Right lobe of liver (tissue), 6 donors: Measurements from ENCODE around the gene CEMIP2. TPM values are rescaled to one million over a fixed set of nuclear protein-coding genes. Genes with fewer than 3 reads are reported as not detected.

Experiments used
- ATAC-seq, 4 donors: fragments of 200-7000 bp; cut with Tn5 transposase; one replicate each; pipeline ENCODE4 v1.9.1; 2020; ENCODE audit warnings: mild to moderate bottlenecking in 4 of 4, moderate library complexity in 4 of 4
- DNase-seq, 3 donors: peaks; one replicate each; pipeline ENCODE4 v3.0.0-alpha.2; 2020
- H3K27ac ChIP-seq, 3 donors: fragments of 200-600 bp; one replicate each; pipeline ENCODE4 v1.8.0; 2022
- H3K27me3 ChIP-seq, 2 donors: fragments of 200-600 bp; one replicate each; pipeline ENCODE4 v1.8.0; 2022
- H3K36me3 ChIP-seq, 4 donors: fragments of 200-600 bp; sonication (generic) in 1 of 4; one replicate each; pipeline versions ENCODE4 v1.5.1 to v1.8.0; 2017 to 2022; ENCODE audit warnings: control low read depth in 1 of 4
- H3K4me1 ChIP-seq, 4 donors: fragments of 200-600 bp; sonication (generic) in 1 of 4; one replicate each; pipeline versions ENCODE4 v1.5.1 to v1.8.0; 2017 to 2022; ENCODE audit warnings: control low read depth in 1 of 4
- H3K4me3 ChIP-seq, 3 donors: fragments of 200-600 bp; one replicate each; pipeline ENCODE4 v1.8.0; 2022
- H3K9me3 ChIP-seq, 4 donors: fragments of 200-600 bp; sonication (generic) in 1 of 4; one replicate each; pipeline versions ENCODE4 v1.5.1 to v1.8.0; 2017 to 2022; ENCODE audit warnings: control low read depth in 1 of 4
- POLR2A ChIP-seq: fragments of 450-650 bp; IDR thresholded peaks from one replicate; pipeline ENCODE4 v1.6.1; 2017; ENCODE audit warnings: antibody characterized with exemption, mild to moderate bottlenecking
- WGBS: methylation state at CpG from one replicate; pipeline ENCODE4 v1.1.6; 2018; ENCODE audit warnings: low coverage, low lambda C conversion rate; ENCODE audit not compliant: insufficient coverage; ENCODE audit errors: missing lambda C conversion rate; 5-methylcytosine and 5-hydroxymethylcytosine counted together
- intact Hi-C, 2 donors: fragments of 100-400 bp; cut with DNase I; formaldehyde crosslinking; loops; one replicate each; pipeline versions ENCODE4 v1.11.2 to v1.14.1; 2022
- total RNA-seq, 6 experiments: library from RNA; depleted of rRNA in 2 of 6; stranded (reverse); fragments of >200 nt in 2 of 6; fragmentation: NEBNext Ultra II Directional in 3 of 6; extraction: Animal tissue kit (Norgen Biotek cat#: 25700) in 3 of 6; gene quantifications; one replicate each; pipeline versions ENCODE4 v1.1.0 to v1.2.4, GENCODE V29; 2016 to 2023
- TF ChIP-seq, protein P1 (sequence below), 4 donors: fragments of 200-600 bp in 3 of 4; fragments of 450-650 bp in 1 of 4; IDR thresholded peaks; one replicate each; pipeline versions ENCODE4 v1.5.1 to v1.8.0; 2016 to 2022; ENCODE audit warnings: antibody characterized with exemption in 4 of 4, mild to moderate bottlenecking in 2 of 4
- donor health status: DM: no; HTN: yes; CAD: no.
- donor health status: DM: no; HTN: no; CAD: no.
- donor health status: DM: no; HTN: no; CAD: no.
- donor health status: DM: no; HTN: yes; CAD: no.
- donor health status: DM: no; HTN: yes; CAD: no.

Gene CEMIP2
- total RNA-seq, 6 experiments from 2014 or later, result 40.9 to 92.8 (median 56.5) TPM

DNA sequence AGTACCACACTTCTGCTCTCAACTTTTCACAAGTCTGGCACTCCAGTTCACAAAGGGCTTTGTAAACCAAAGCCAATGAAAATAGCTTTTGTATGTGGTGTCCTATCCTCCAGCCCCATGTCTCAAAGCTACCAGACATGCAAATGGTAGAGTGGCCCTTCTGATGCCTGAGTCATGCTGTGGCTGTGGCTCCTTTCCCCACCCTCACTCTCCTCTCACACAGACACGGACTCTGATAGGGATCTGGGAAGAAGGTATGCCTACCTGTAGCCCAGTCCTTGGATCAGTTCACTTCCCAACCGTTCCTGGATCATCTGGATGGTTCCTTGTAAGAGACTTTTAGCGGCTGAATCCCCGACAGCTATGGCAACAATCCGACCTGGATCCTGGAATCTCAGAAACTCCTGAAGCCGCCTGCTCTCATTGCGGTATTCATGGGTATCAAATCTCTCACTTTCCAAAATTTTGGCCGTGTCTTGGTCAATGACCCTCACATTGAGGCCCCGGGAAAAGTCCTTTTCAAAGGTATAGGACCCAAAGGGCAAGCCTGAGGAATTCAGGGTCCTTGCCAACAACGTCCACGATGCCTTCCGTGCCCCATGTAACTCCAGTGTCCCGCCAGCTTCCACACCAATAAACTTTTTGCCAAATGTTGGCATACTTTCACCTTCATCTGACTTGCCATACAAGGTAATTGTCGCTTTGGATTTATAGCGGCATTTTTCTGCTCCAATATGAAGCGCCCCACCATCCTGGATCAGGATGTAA lies 23.4 kb downstream of the CEMIP2 start:
- intact Hi-C loops, result no loop called here
- Histone ChIP-seq H3K4me1 (peaks cover 0 to 26% (median 7%) of the 10 kb centered on the region in 4 donors), H3K27ac (no peak overlapping the region), H3K36me3 (peaks cover 0 to 42% (median 5%) of the 10 kb centered on the region in 4 donors), H3K27me3 (no peaks in the 10 kb centered on the region), H3K9me3 (no peaks in the 10 kb centered on the region), H3K4me3 (no peak overlapping the region)
- 95% methylated on average over 9 of the region's 16 CpGs for WGBS
- TF ChIP-seq, protein P1, sequence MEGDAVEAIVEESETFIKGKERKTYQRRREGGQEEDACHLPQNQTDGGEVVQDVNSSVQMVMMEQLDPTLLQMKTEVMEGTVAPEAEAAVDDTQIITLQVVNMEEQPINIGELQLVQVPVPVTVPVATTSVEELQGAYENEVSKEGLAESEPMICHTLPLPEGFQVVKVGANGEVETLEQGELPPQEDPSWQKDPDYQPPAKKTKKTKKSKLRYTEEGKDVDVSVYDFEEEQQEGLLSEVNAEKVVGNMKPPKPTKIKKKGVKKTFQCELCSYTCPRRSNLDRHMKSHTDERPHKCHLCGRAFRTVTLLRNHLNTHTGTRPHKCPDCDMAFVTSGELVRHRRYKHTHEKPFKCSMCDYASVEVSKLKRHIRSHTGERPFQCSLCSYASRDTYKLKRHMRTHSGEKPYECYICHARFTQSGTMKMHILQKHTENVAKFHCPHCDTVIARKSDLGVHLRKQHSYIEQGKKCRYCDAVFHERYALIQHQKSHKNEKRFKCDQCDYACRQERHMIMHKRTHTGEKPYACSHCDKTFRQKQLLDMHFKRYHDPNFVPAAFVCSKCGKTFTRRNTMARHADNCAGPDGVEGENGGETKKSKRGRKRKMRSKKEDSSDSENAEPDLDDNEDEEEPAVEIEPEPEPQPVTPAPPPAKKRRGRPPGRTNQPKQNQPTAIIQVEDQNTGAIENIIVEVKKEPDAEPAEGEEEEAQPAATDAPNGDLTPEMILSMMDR (IDR thresholded peaks at IDR 0.05), result no peak
- TF ChIP-seq POLR2A, result no peak
- no peak for ATAC-seq
- DNase-seq, result no peak

DNA sequence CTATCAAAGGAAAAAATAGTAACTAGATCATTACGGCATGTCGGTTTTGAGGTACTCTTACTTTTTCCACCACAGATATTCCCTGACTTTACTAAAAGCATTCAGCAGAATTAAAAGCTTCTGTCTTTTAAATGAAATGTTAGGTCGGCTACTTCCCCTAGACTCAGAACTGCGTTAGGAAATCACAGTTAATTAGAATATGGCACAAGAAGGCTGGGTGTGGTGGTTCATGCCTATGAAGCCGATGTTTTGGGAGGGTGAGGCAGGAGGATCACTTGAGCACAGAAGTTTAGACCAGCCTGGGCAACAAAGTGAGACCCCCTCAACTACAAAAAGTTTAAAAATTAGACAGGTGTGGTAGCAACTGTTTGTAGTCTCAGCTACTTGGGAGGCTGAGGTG lies 24.4 kb downstream of the CEMIP2 start:
- ATAC-seq, result peak in 1 of 4 donors; percentile 21
- DNase-seq, result no peak
- Histone ChIP-seq H3K4me1 (peaks cover 0 to 29% (median 7%) of the 10 kb centered on the region in 4 donors), H3K27ac (no peak overlapping the region), H3K4me3 (no peak overlapping the region), H3K36me3 (peaks cover 0 to 39% (median 3%) of the 10 kb centered on the region in 4 donors), H3K9me3 (no peaks in the 10 kb centered on the region), H3K27me3 (no peaks in the 10 kb centered on the region)
- no peak for TF ChIP-seq POLR2A
- TF ChIP-seq, protein P1 (IDR thresholded peaks at IDR 0.05), result no peak
- intact Hi-C loops, result no loop called here
- 83% methylated on average over 5 of the region's 5 CpGs for WGBS

GRCh38 chr9:71743217-71743705 lies 25.1 kb downstream of the CEMIP2 start:
- Histone ChIP-seq H3K9me3 (no peaks in the 10 kb centered on the region), H3K36me3 (peaks cover 1 to 40% (median 5%) of the 10 kb centered on the region in 4 donors), H3K4me3 (no peak overlapping the region), H3K27me3 (no peaks in the 10 kb centered on the region), H3K4me1 (peaks cover 0 to 29% (median 7%) of the 10 kb centered on the region in 4 donors), H3K27ac (no peak overlapping the region)
- DNase-seq (no peak), ATAC-seq (no peak)
- intact Hi-C loops, result no loop called here
- TF ChIP-seq, protein P1 (IDR thresholded peaks at IDR 0.05), result no peak
- TF ChIP-seq POLR2A, result no peak
- 81% methylated on average over 5 of the region's 5 CpGs for WGBS

DNA sequence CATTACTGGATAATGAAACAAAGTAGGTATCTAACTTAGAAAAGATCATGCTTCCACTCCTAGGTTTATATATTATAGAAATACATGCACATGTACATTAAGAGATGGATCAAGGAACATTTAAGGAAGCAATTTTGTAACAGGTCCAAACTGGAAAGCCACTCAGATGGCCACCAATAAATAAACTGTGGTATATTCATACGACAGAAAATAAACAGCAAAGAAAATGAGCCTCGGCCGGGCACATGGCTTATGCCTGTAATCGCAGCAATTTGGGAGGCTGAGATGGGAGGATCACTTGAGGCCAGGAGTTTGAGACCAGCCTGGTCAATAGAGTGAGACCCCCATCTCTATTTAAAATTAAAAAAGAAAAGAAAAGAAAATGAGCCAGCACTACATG lies 25.6 kb downstream of the CEMIP2 start:
- no peak for TF ChIP-seq POLR2A
- TF ChIP-seq, protein P1 (IDR thresholded peaks at IDR 0.05), result no peak
- 80% methylated on average over 4 of the region's 4 CpGs for WGBS
- Histone ChIP-seq H3K27ac (peak overlapping the region in 1 of 3 donors; percentile 33), H3K4me3 (no peak overlapping the region), H3K27me3 (no peaks in the 10 kb centered on the region), H3K4me1 (peaks cover 0 to 29% (median 7%) of the 10 kb centered on the region in 4 donors), H3K9me3 (no peaks in the 10 kb centered on the region), H3K36me3 (peaks cover 0 to 37% (median 5%) of the 10 kb centered on the region in 4 donors)
- no peak for DNase-seq
- intact Hi-C loops, result no loop called here
- no peak for ATAC-seq
